Right atrium auricular region (tissue), 2 donors: ENCODE data around the gene RAPGEF2. TPM values are rescaled to one million over a fixed set of nuclear protein-coding genes. Genes with fewer than 3 reads are reported as not detected.

ENCODE experiments used
- DNase-seq: peaks from one replicate; pipeline ENCODE4 v3.0.0-alpha.2; 2019; ENCODE audit warnings: low spot score
- H3K27ac ChIP-seq, 2 donors: fragments of 200-600 bp; sonication (generic); 1 replicate in 1 of 2; 2 replicates in 1 of 2; pipeline ENCODE4 v1.5.1; 2016 to 2019
- H3K27me3 ChIP-seq, 2 donors: fragments of 200-600 bp; sonication (generic); one replicate each; pipeline versions ENCODE4 v1.5.1 to v1.6.0; 2017 to 2019
- H3K36me3 ChIP-seq: fragments of 200-600 bp; sonication (generic); one replicate; pipeline ENCODE4 v1.5.1; 2016
- H3K4me1 ChIP-seq, 2 donors: fragments of 200-600 bp; sonication (generic); one replicate each; pipeline versions ENCODE4 v1.5.1 to v1.6.0; 2017 to 2019
- H3K4me3 ChIP-seq, 2 donors: fragments of 200-600 bp; sonication (generic); 1 replicate in 1 of 2; 2 replicates in 1 of 2; pipeline ENCODE4 v1.5.1; 2017 to 2019; ENCODE audit warnings: mild to moderate bottlenecking in 1 of 2, moderate library complexity in 1 of 2
- H3K9me3 ChIP-seq, 2 donors: fragments of 200-600 bp; sonication (generic); one replicate each; pipeline ENCODE4 v1.5.1; 2019
- CTCF ChIP-seq, 2 donors: fragments of 200-600 bp; sonication (generic); IDR thresholded peaks; one replicate each; pipeline ENCODE4 v1.5.1; 2019; ENCODE audit warnings: antibody characterized with exemption in 2 of 2
- total RNA-seq, 2 donors: library from RNA; depleted of rRNA; stranded (reverse); fragments of >200 nt; gene quantifications; one replicate each; pipeline ENCODE4 v1.1.0, GENCODE V29; 2016

Gene RAPGEF2
- total RNA-seq, 2 donors from 2014 or later: 49.8 to 51.5 TPM

- H3K27me3 ChIP-seq: no peaks in the 10 kb centered on the region
- no peak for TF ChIP-seq CTCF (IDR thresholded peaks at IDR 0.05)
- no peak overlapping the region for H3K4me3 ChIP-seq
These were observed 40.8 kb downstream of the RAPGEF2 start for GRCh38 chr4:159143687-159144086.

GRCh38 chr4:159144112-159144694 is 41.3 kb downstream of the RAPGEF2 start:
- H3K27me3 ChIP-seq: no peaks in the 10 kb centered on the region
- no peak for TF ChIP-seq CTCF (IDR thresholded peaks at IDR 0.05)
- no peak overlapping the region for H3K4me3 ChIP-seq
- no peaks in the 10 kb centered on the region for H3K9me3 ChIP-seq
- no peaks in the 10 kb centered on the region for H3K36me3 ChIP-seq
- no peak for DNase-seq
- peaks cover 0 to 44% of the 10 kb centered on the region in 2 donors for H3K4me1 ChIP-seq
- no peak overlapping the region for H3K27ac ChIP-seq

More at GRCh38 chr4:159143687-159144086, 40.8 kb downstream of the RAPGEF2 start:
- H3K27ac ChIP-seq: no peak overlapping the region
- peaks cover 0 to 48% of the 10 kb centered on the region in 2 donors for H3K4me1 ChIP-seq
- no peak for DNase-seq
- H3K36me3 ChIP-seq: no peaks in the 10 kb centered on the region
- H3K9me3 ChIP-seq: no peaks in the 10 kb centered on the region

GRCh38 chr4:159145318-159145991 is 42.6 kb downstream of the RAPGEF2 start:
- Histone ChIP-seq H3K36me3 (no peaks in the 10 kb centered on the region), H3K4me1 (peaks cover 0 to 33% of the 10 kb centered on the region in 2 donors), H3K27ac (no peak overlapping the region), H3K4me3 (no peak overlapping the region), H3K9me3 (no peaks in the 10 kb centered on the region), H3K27me3 (no peaks in the 10 kb centered on the region)
- DNase-seq: no peak
- no peak for TF ChIP-seq CTCF (IDR thresholded peaks at IDR 0.05)

- Histone ChIP-seq H3K27ac (no peak overlapping the region), H3K9me3 (no peaks in the 10 kb centered on the region), H3K4me1 (peaks cover 0 to 35% of the 10 kb centered on the region in 2 donors), H3K36me3 (no peaks in the 10 kb centered on the region), H3K4me3 (no peak overlapping the region), H3K27me3 (no peaks in the 10 kb centered on the region)
- TF ChIP-seq CTCF (IDR thresholded peaks at IDR 0.05): no peak
- DNase-seq: no peak
These were observed 43.1 kb downstream of the RAPGEF2 start for GRCh38 chr4:159145992-159146330.

- no peak overlapping the region for H3K4me3 ChIP-seq
- no peaks in the 10 kb centered on the region for H3K36me3 ChIP-seq
- peaks cover 0 to 32% of the 10 kb centered on the region in 2 donors for H3K4me1 ChIP-seq
- no peak overlapping the region for H3K27ac ChIP-seq
- no peak for TF ChIP-seq CTCF (IDR thresholded peaks at IDR 0.05)
- DNase-seq: no peak
- no peaks in the 10 kb centered on the region for H3K27me3 ChIP-seq
- no peaks in the 10 kb centered on the region for H3K9me3 ChIP-seq
These were observed 43.6 kb downstream of the RAPGEF2 start for GRCh38 chr4:159146488-159146887.
